ENCODE results near the gene RHOBTB3.

- no peak for TF ChIP-seq CTCF (IDR thresholded peaks at IDR 0.05)
- no peak for TF ChIP-seq POLR2A (IDR thresholded peaks at IDR 0.05)
Observed at GRCh38 chr5:95803271-95804148, 72.4 kb downstream of the RHOBTB3 start.
